Measurements from ENCODE around the gene ETV5. TPM values are rescaled to one million over a fixed set of nuclear protein-coding genes. Genes with fewer than 3 reads are reported as not detected.

ETV5 gene
- total RNA-seq, 4 donors from 2014 or later: 1.9 to 12.2 (median 4.0) TPM; not detected in 1

DNA sequence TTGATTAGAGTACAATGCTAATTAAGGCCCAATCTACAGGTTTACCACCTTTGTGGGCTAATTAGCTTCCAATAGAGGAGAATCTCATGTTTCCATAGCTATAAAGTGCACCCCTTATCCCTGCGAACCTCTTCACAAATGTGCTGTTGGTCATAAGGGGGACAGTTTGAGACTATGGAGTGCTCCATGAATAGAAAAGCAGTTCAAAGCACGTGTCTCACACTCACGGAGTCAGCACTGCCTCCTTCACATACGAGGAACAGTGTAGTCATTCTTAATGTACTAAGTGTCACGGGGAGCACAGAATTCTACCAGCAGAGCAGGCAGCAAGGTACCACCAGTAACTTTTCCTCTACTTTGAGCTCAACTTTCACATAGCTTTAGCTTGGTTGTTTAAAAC is 62.1 kb downstream of the ETV5 start:
- DNase-seq: no peak
- in situ Hi-C loops (cut with MboI; ENCODE audit: low pct_ligation_motif_present in 1 of 4, low pct_unique_long_range_greater_than_20kb in 1 of 4, low sequenced_read_pairs in 3 of 4) (no loop called here), intact Hi-C loops (cut with DNase I; ENCODE audit: low total_unique reads) (no loop called here)
- Histone ChIP-seq H3K36me3 (no peaks in the 10 kb centered on the region), H3K9me3 (no peaks in the 10 kb centered on the region), H3K4me3 (no peak overlapping the region), H3K27me3 (peaks cover 24% of the 10 kb centered on the region), H3K4me1 (peaks cover 0 to 7% (median 0%) of the 10 kb centered on the region in 4 donors), H3K27ac (no peak overlapping the region)
- TF ChIP-seq POLR2A (IDR thresholded peaks at IDR 0.05) (no peak), EP300 (IDR thresholded peaks at IDR 0.05; ENCODE audit: low read depth) (no peak), POLR2AphosphoS5 (IDR thresholded peaks at IDR 0.05) (no peak)
- TF ChIP-seq, protein P1, sequence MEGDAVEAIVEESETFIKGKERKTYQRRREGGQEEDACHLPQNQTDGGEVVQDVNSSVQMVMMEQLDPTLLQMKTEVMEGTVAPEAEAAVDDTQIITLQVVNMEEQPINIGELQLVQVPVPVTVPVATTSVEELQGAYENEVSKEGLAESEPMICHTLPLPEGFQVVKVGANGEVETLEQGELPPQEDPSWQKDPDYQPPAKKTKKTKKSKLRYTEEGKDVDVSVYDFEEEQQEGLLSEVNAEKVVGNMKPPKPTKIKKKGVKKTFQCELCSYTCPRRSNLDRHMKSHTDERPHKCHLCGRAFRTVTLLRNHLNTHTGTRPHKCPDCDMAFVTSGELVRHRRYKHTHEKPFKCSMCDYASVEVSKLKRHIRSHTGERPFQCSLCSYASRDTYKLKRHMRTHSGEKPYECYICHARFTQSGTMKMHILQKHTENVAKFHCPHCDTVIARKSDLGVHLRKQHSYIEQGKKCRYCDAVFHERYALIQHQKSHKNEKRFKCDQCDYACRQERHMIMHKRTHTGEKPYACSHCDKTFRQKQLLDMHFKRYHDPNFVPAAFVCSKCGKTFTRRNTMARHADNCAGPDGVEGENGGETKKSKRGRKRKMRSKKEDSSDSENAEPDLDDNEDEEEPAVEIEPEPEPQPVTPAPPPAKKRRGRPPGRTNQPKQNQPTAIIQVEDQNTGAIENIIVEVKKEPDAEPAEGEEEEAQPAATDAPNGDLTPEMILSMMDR (IDR thresholded peaks at IDR 0.05): no peak
- WGBS, 2 donors (ENCODE audit: low coverage in 1 of 2): 83 to 88% methylated on average over 3 to 5 of the region's 5 CpGs

DNA sequence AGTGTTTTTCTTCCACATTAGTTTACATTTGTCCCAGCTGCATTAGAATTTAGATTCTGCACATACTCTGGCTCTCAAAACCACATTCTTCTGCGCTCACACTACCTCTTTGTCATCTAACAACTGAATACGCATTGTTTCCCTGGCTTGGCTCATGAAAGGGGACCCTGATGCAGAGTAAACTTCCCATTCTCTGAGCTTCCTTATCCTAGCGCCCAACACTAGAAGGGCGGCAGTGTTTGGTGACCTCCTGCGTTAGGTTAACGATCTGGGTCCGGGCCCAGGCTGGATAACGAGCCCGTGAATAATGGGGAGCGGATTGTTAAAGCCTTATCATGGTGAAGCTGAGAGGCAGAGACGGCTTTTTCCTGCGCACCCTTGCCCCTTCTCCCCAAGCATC is 63.9 kb downstream of the ETV5 start:
- 20 to 31% methylated on average over 5 to 12 of the region's 12 CpGs for WGBS, 2 donors (ENCODE audit: low coverage in 1 of 2)

DNA sequence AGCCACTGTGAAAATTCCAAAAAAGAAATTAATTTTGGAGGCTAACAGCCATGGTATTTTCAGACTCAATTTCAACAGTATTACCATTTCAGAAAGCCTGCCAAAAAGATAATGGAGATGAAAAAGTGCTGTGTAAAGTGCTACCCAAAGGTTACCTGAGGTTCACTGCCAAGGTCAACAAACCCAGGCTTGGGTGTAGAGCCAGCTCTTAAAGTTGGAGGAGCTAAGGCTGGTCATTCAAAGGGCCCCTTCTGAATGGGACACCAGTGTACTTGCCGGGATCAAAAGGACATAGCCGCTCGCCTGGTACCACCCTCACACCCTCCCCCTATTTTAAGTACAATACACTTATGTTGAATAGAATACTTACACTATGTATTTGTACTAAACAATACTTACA is 64.5 kb downstream of the ETV5 start:
- intact Hi-C loops (cut with DNase I; ENCODE audit: low total_unique reads): no loop called here
- in situ Hi-C loops (cut with MboI; ENCODE audit: low pct_ligation_motif_present in 1 of 4, low pct_unique_long_range_greater_than_20kb in 1 of 4, low sequenced_read_pairs in 3 of 4): no loop called here
- no peak for DNase-seq
- TF ChIP-seq EP300 (IDR thresholded peaks at IDR 0.05; ENCODE audit: low read depth) (no peak), POLR2AphosphoS5 (IDR thresholded peaks at IDR 0.05) (no peak)
- Histone ChIP-seq H3K27me3 (peaks cover 24% of the 10 kb centered on the region), H3K27ac (no peak overlapping the region), H3K4me3 (no peak overlapping the region), H3K9me3 (no peaks in the 10 kb centered on the region), H3K36me3 (no peaks in the 10 kb centered on the region), H3K4me1 (peaks cover 0 to 7% (median 0%) of the 10 kb centered on the region in 4 donors)
- WGBS, 2 donors (ENCODE audit: low coverage in 1 of 2): 74% methylated on average over 3 of the region's 3 CpGs; no CpG with 5 or more reads in 1 of the 2 donors

More for the DNA sequence above, 63.9 kb downstream of the ETV5 start:
- intact Hi-C loops (cut with DNase I; ENCODE audit: low total_unique reads) (no loop called here), in situ Hi-C loops (cut with MboI; ENCODE audit: low pct_ligation_motif_present in 1 of 4, low pct_unique_long_range_greater_than_20kb in 1 of 4, low sequenced_read_pairs in 3 of 4) (no loop called here)
- Histone ChIP-seq H3K36me3 (no peaks in the 10 kb centered on the region), H3K27me3 (peaks cover 24% of the 10 kb centered on the region), H3K4me3 (no peak overlapping the region), H3K9me3 (no peaks in the 10 kb centered on the region), H3K27ac (no peak overlapping the region), H3K4me1 (peaks cover 0 to 7% (median 0%) of the 10 kb centered on the region in 4 donors)
- DNase-seq: no peak
- TF ChIP-seq POLR2AphosphoS5 (IDR thresholded peaks at IDR 0.05) (no peak), POLR2A (IDR thresholded peaks at IDR 0.05) (no peak), EP300 (IDR thresholded peaks at IDR 0.05; ENCODE audit: low read depth) (no peak)
- TF ChIP-seq, protein P1 (IDR thresholded peaks at IDR 0.05): no peak

DNA sequence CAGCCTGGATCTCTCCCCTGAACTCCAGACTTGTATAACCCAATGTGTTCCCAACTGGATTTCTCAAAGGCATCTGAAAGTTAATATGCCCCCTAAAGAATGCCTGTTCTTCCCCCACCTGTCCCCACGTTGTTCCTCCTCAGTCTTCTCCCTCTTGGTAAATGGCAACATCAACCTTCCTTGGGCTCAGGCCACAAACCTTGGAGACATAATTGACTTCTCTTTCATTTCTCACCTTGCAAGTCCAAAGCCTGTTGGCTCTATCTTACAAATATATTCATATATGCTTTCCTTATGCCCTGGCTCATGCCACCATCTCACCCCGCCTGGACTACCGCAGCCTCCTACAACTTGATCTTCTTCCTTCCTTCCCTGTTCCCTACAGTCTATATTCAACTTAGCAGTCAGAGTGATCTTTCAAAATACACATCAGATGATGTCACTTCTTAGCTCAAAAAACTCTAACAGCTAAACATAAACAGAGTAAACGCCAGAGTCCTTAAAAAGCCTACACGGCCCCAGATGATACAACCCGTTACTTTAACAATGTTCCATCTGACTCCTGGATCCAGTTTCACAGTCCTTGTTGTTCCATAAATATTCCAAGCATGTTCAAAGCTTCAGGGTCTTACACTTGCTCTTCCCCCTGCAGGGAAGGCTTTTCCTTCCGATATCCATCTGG is 66.2 kb downstream of the ETV5 start:
- WGBS, 2 donors (ENCODE audit: low coverage in 1 of 2): 74 to 83% methylated on average over 5 to 7 of the region's 7 CpGs
- H3K27ac ChIP-seq: no peak overlapping the region
- no peak for DNase-seq
- H3K27me3 ChIP-seq: peaks cover 24% of the 10 kb centered on the region
- no peaks in the 10 kb centered on the region for H3K9me3 ChIP-seq
- H3K4me3 ChIP-seq: no peak overlapping the region
- H3K4me1 ChIP-seq: peaks cover 0 to 7% (median 0%) of the 10 kb centered on the region in 4 donors
- TF ChIP-seq, protein P1 (IDR thresholded peaks at IDR 0.05): no peak
- no peak for TF ChIP-seq POLR2AphosphoS5 (IDR thresholded peaks at IDR 0.05)
- no peak for TF ChIP-seq EP300 (IDR thresholded peaks at IDR 0.05; ENCODE audit: low read depth)
- no peak for TF ChIP-seq POLR2A (IDR thresholded peaks at IDR 0.05)
- in situ Hi-C loops (cut with MboI; ENCODE audit: low pct_ligation_motif_present in 1 of 4, low pct_unique_long_range_greater_than_20kb in 1 of 4, low sequenced_read_pairs in 3 of 4): no loop called here
- H3K36me3 ChIP-seq: no peaks in the 10 kb centered on the region
- intact Hi-C loops (cut with DNase I; ENCODE audit: low total_unique reads): no loop called here

Data from transverse colon (tissue), 4 donors.